Thyroid gland (tissue), 4 donors: ENCODE data around the gene ADAMTSL3. TPM values are rescaled to one million over a fixed set of nuclear protein-coding genes. Genes with fewer than 3 reads are reported as not detected.

ENCODE experiments used
- DNase-seq, 2 donors: peaks; one replicate each; pipeline ENCODE4 v3.0.0-alpha.2; 2019
- H3K27ac ChIP-seq, 3 donors: fragments of 200-600 bp; sonication (generic); 1 replicate in 2 of 3; 2 replicates in 1 of 3; pipeline ENCODE4 v1.5.1; 2016 to 2019; ENCODE audit warnings: mild to moderate bottlenecking in 1 of 3, moderate library complexity in 1 of 3
- H3K27me3 ChIP-seq: fragments of 200-600 bp; sonication (generic); one replicate; pipeline ENCODE4 v1.5.1; 2019
- H3K36me3 ChIP-seq, 2 donors: fragments of 200-600 bp; sonication (generic); one replicate each; pipeline ENCODE4 v1.5.1; 2016 to 2019
- H3K4me1 ChIP-seq, 2 donors: fragments of 200-600 bp; sonication (generic); one replicate each; pipeline ENCODE4 v1.5.1; 2017 to 2019
- H3K4me3 ChIP-seq, 3 donors: fragments of 200-600 bp; sonication (generic); replicated peaks in 1 of 3; 1 replicate in 2 of 3; 2 replicates in 1 of 3; pipeline ENCODE4 v1.5.1; 2016; ENCODE audit warnings: mild to moderate bottlenecking in 1 of 3
- H3K9me3 ChIP-seq: fragments of 200-600 bp; sonication (generic); one replicate; pipeline ENCODE4 v1.5.1; 2017
- POLR2A ChIP-seq, 2 donors: fragments of 450-650 bp; IDR thresholded peaks; one replicate each; pipeline ENCODE4 v1.6.1; 2017; ENCODE audit warnings: antibody characterized with exemption in 2 of 2, mild to moderate bottlenecking in 2 of 2, moderate library complexity in 1 of 2
- WGBS, 2 donors: methylation state at CpG; one replicate each; pipeline ENCODE4 v1.1.5; 2017; 5-methylcytosine and 5-hydroxymethylcytosine counted together
- intact Hi-C: fragments of 100-400 bp; cut with DNase I; formaldehyde crosslinking; loops from one replicate; pipeline ENCODE4 v1.15.1; 2023
- total RNA-seq, 4 donors: library from RNA; depleted of rRNA; stranded (reverse); fragments of >200 nt; gene quantifications; one replicate each; pipeline ENCODE4 v1.2.3, GENCODE V29; 2016
- TF ChIP-seq, protein P1 (sequence below), 6 experiments: fragments of 200-600 bp in 3 of 6; fragments of 450-650 bp in 3 of 6; sonication (generic) in 3 of 6; IDR thresholded peaks; one replicate each; pipeline ENCODE4 v1.5.1; 2016 to 2019; ENCODE audit warnings: antibody characterized with exemption in 6 of 6, mild to moderate bottlenecking in 2 of 6, inconsistent platforms in 1 of 6, moderate library complexity in 1 of 6

ADAMTSL3 gene
- total RNA-seq, 4 donors from 2014 or later, result 5.5 to 14.8 (median 6.5) TPM

DNA sequence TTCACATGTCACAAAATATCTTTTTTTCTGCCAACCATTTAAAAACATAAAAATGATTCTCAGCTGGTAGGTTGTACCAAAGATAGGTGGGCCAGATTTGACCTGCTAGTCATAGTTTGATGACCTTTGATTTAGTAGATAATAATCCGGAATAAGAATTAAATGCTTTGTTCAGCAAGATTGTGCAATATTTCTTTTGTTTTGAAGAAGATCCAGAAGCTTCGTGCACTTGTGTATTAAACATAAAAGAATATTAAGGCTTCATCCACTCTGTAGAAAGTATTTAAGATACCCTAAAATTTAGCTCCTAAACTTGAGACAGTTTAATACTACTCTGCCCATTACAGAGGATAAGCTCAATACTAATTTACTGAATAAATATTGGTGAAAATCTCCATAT is 258.4 kb downstream of the ADAMTSL3 start:
- no peaks in the 10 kb centered on the region for H3K36me3 ChIP-seq
- no peaks in the 10 kb centered on the region for H3K9me3 ChIP-seq
- no peak overlapping the region for H3K4me3 ChIP-seq
- TF ChIP-seq, protein P1, sequence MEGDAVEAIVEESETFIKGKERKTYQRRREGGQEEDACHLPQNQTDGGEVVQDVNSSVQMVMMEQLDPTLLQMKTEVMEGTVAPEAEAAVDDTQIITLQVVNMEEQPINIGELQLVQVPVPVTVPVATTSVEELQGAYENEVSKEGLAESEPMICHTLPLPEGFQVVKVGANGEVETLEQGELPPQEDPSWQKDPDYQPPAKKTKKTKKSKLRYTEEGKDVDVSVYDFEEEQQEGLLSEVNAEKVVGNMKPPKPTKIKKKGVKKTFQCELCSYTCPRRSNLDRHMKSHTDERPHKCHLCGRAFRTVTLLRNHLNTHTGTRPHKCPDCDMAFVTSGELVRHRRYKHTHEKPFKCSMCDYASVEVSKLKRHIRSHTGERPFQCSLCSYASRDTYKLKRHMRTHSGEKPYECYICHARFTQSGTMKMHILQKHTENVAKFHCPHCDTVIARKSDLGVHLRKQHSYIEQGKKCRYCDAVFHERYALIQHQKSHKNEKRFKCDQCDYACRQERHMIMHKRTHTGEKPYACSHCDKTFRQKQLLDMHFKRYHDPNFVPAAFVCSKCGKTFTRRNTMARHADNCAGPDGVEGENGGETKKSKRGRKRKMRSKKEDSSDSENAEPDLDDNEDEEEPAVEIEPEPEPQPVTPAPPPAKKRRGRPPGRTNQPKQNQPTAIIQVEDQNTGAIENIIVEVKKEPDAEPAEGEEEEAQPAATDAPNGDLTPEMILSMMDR (IDR thresholded peaks at IDR 0.05), result no peak
- no peak for TF ChIP-seq POLR2A (IDR thresholded peaks at IDR 0.05)
- DNase-seq, result no peak
- no peak overlapping the region for H3K27ac ChIP-seq
- WGBS, 2 donors, result 87 to 91% methylated on average over 2 of the region's 2 CpGs
- intact Hi-C loops, result no loop called here
- H3K27me3 ChIP-seq, result no peaks in the 10 kb centered on the region
- no peaks in the 10 kb centered on the region for H3K4me1 ChIP-seq

DNA sequence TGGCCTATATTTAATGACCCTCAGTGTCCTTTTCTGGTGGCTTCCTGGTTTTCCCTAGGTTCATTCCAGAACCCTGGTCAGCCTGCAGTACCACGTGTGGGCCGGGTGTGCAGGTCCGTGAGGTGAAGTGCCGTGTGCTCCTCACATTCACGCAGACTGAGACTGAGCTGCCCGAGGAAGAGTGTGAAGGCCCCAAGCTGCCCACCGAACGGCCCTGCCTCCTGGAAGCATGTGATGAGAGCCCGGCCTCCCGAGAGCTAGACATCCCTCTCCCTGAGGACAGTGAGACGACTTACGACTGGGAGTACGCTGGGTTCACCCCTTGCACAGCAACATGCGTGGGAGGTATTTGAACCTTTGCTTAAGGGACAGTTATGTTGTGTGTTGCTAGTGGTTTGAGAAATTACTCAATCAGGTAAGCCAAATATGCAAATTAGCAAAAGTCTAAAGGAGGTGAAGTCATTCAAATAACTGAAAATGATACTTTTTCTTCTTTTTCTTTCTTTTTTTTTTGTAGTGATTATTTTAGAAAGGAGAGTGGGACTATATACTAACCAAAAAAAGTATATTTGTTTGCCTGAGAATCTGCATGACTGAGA is 259.2 kb downstream of the ADAMTSL3 start:
- intact Hi-C loops, result no loop called here
- Histone ChIP-seq H3K27me3 (no peaks in the 10 kb centered on the region), H3K36me3 (no peaks in the 10 kb centered on the region), H3K27ac (no peak overlapping the region), H3K4me3 (no peak overlapping the region), H3K4me1 (no peaks in the 10 kb centered on the region), H3K9me3 (no peaks in the 10 kb centered on the region)
- WGBS, 2 donors, result 94 to 95% methylated on average over 14 of the region's 14 CpGs
- no peak for TF ChIP-seq POLR2A (IDR thresholded peaks at IDR 0.05)
- TF ChIP-seq, protein P1 (IDR thresholded peaks at IDR 0.05), result no peak
- DNase-seq, result no peak

DNA sequence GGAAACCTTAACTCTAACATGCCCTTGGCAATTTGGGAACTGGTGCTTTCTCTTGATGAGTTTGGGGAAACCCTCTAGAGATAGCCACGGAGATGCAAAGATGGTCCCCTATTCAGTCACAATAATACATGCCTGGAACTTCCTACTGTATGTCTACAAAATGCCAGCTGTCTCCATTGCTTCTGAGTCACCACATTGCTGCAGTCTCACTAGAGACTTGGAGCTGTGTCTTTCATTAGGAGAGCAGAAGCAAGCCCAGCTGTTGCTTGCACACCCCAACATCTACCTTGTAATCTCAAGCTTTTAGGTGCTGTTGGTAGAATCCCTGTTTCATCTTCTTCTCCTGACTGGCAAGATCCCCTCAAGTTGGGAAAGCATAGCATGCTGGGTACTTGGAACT is 261.0 kb downstream of the ADAMTSL3 start:
- no peak overlapping the region for H3K4me3 ChIP-seq
- H3K36me3 ChIP-seq, result no peaks in the 10 kb centered on the region
- TF ChIP-seq, protein P1 (IDR thresholded peaks at IDR 0.05), result no peak
- TF ChIP-seq POLR2A (IDR thresholded peaks at IDR 0.05), result no peak
- no peaks in the 10 kb centered on the region for H3K9me3 ChIP-seq
- no peaks in the 10 kb centered on the region for H3K4me1 ChIP-seq
- no peak for DNase-seq
- intact Hi-C loops, result no loop called here
- H3K27me3 ChIP-seq, result no peaks in the 10 kb centered on the region
- WGBS, 2 donors, result 72 to 100% methylated on average over 1 of the region's 1 CpG
- H3K27ac ChIP-seq, result no peak overlapping the region

DNA sequence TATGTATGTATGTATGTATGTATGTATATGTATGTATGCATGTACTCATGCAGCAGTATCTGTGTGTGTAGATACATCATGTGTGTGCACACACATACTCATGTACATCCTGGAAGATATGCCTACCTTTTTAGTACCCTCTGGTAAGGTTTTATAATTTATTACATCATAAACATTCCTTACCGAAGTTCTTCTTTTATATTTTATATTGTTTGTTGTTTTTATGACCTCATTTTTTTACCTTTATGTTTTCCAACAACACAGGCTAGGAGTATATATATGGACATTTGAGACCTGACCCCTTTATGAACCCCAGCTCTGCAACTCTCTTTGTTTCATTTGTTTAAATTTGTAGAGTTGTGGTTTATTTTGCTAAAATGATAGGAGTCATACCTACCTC is 263.5 kb downstream of the ADAMTSL3 start:
- H3K36me3 ChIP-seq, result no peaks in the 10 kb centered on the region
- intact Hi-C loops, result no loop called here
- H3K27me3 ChIP-seq, result no peaks in the 10 kb centered on the region
- no peak overlapping the region for H3K4me3 ChIP-seq
- H3K27ac ChIP-seq, result no peak overlapping the region
- WGBS, 2 donors, result 36 to 42% methylated on average over 1 of the region's 1 CpG
- TF ChIP-seq POLR2A (IDR thresholded peaks at IDR 0.05), result no peak
- TF ChIP-seq, protein P1 (IDR thresholded peaks at IDR 0.05), result no peak
- no peaks in the 10 kb centered on the region for H3K4me1 ChIP-seq
- H3K9me3 ChIP-seq, result no peaks in the 10 kb centered on the region
- DNase-seq, result no peak

DNA sequence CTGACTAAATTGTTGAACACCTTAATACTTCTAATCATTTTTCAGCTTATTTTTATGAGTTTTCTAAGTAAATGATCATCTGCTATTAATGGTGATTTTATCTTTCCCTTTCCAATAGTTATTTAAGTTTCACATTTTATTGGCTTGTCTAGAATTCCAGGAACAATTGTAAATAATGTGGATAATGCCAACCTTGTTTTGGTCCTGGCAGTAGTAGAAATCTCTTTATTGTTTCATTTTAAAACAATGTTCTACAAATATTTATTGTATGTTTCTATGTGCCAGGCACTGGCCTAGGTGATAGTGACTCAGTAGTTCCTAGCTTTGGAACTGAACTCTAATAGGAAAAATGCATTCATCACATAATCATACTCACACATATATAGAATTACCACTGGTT is 264.1 kb downstream of the ADAMTSL3 start:
- DNase-seq, result no peak
- H3K36me3 ChIP-seq, result no peaks in the 10 kb centered on the region
- intact Hi-C loops, result no loop called here
- no peak for TF ChIP-seq POLR2A (IDR thresholded peaks at IDR 0.05)
- TF ChIP-seq, protein P1 (IDR thresholded peaks at IDR 0.05), result no peak
- no peak overlapping the region for H3K27ac ChIP-seq
- H3K9me3 ChIP-seq, result no peaks in the 10 kb centered on the region
- H3K27me3 ChIP-seq, result no peaks in the 10 kb centered on the region
- no peaks in the 10 kb centered on the region for H3K4me1 ChIP-seq
- no peak overlapping the region for H3K4me3 ChIP-seq
